NCI-H460 (cell line): ENCODE measurements around the gene MB21D2. TPM values are rescaled to one million over a fixed set of nuclear protein-coding genes. Genes with fewer than 3 reads are reported as not detected.

Experiments used
- DNase-seq: peaks from one replicate; pipeline ENCODE4 v3.0.0-alpha.2; 2016; ENCODE audit warnings: low read depth; ENCODE audit errors: extremely low read depth
- total RNA-seq: library from RNA; depleted of rRNA; stranded (reverse); fragments of >200 nt; shearing (Covaris generic); gene quantifications from 2 replicates; pipeline ENCODE4 v1.2.3, GENCODE V29; 2014

The MB21D2 gene
- total RNA-seq, 1 experiment from 2014 or later = 11.8 TPM

- peak; percentile 64 for DNase-seq
Observed at GRCh38 chr3:192927016-192927415, 9.4 kb upstream of the MB21D2 start.

GRCh38 chr3:192923731-192924130 is 6.1 kb upstream of the MB21D2 start:
- DNase-seq = no peak

- no peak for DNase-seq
Observed at GRCh38 chr3:192921793-192922192, 4.1 kb upstream of the MB21D2 start.

GRCh38 chr3:192920411-192920810 is 2.8 kb upstream of the MB21D2 start:
- DNase-seq = no peak

GRCh38 chr3:192919901-192920300 is 2.2 kb upstream of the MB21D2 start:
- no peak for DNase-seq

- no peak for DNase-seq
Observed at GRCh38 chr3:192918275-192918588, 576 bp upstream of the MB21D2 start.

GRCh38 chr3:192917028-192917403 is 640 bp downstream of the MB21D2 start:
- DNase-seq = no peak

GRCh38 chr3:192916371-192917027 is 1.2 kb downstream of the MB21D2 start:
- DNase-seq = no peak

- no peak for DNase-seq
Observed at GRCh38 chr3:192915722-192916121, 1.9 kb downstream of the MB21D2 start.

GRCh38 chr3:192915304-192915703 is 2.4 kb downstream of the MB21D2 start:
- DNase-seq = no peak

GRCh38 chr3:192914848-192915247 is 2.8 kb downstream of the MB21D2 start:
- DNase-seq = no peak

- DNase-seq = no peak
Observed at GRCh38 chr3:192913540-192913939, 4.1 kb downstream of the MB21D2 start.

- no peak for DNase-seq
Observed at GRCh38 chr3:192911293-192911692, 6.4 kb downstream of the MB21D2 start.

- no peak for DNase-seq
Observed at GRCh38 chr3:192907784-192908183, 9.9 kb downstream of the MB21D2 start.

- no peak for DNase-seq
Observed at GRCh38 chr3:192906940-192907339, 10.7 kb downstream of the MB21D2 start.

- DNase-seq = no peak
Observed at GRCh38 chr3:192905980-192906678, 11.5 kb downstream of the MB21D2 start.

- DNase-seq = no peak
Observed at GRCh38 chr3:192904632-192905289, 12.9 kb downstream of the MB21D2 start.

- DNase-seq = no peak
Observed at GRCh38 chr3:192902549-192902948, 15.1 kb downstream of the MB21D2 start.

- DNase-seq = no peak
Observed at GRCh38 chr3:192901435-192901834, 16.2 kb downstream of the MB21D2 start.

GRCh38 chr3:192899540-192899982 is 18.1 kb downstream of the MB21D2 start:
- no peak for DNase-seq

GRCh38 chr3:192897005-192897404 is 20.7 kb downstream of the MB21D2 start:
- no peak for DNase-seq

- no peak for DNase-seq
Observed at GRCh38 chr3:192896208-192896607, 21.4 kb downstream of the MB21D2 start.
